ENCODE data around the gene SYS1. TPM values are rescaled to one million over a fixed set of nuclear protein-coding genes. Genes with fewer than 3 reads are reported as not detected.

The SYS1 gene
- total RNA-seq, 1 donor from 2014 or later, result 27.4 TPM

DNA sequence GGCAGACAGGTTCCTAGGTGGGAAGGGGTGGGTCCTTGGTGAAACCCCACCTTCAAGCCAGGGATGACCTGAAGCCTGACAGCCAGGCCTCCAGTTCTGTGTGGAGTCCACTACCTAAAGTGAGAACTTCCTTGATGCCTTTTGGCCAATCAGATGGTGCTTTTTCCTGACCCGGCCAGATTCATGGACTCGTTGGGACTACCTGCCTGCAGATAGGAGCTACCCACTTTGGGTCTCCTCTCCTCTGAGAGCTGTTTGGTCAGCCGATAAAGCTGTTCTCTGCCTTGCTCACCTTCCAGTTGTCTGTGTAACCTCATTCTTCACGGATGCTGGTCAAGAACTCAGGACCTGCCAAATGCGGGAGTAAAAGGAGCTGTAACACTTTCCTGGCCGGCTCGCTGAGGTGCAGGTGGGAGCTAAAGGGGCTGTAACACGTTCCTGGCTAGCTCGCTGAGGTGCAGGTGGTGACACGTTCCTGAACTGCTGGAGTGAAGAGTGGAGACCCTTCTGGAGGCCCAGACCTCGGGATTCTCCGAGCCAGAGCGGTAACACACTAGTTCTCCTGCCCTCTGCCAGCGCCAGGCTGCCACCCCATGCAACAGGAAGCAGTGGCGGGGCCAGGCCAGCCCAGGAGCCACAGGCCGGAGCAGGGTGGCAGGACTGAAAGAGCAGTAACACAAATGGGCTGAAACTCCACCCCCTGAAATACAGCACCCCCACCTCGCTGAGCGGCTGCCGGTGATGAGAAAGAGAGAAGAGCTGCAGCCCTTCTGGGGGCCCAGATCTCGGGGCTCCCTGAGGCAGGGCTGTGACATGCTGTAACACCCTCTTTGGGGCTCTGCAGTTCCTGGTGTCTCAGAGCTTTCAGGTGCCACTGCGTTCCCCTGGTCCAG lies 31.5 kb downstream of the SYS1 start:
- DNase-seq (ENCODE audit: low spot score in 2 of 2), result no peak
- Histone ChIP-seq H3K27me3 (no peaks in the 10 kb centered on the region), H3K36me3 (no peaks in the 10 kb centered on the region), H3K4me1 (no peaks in the 10 kb centered on the region), H3K9me3 (no peaks in the 10 kb centered on the region), H3K27ac (no peak overlapping the region), H3K4me3 (no peak overlapping the region)
- no peak for TF ChIP-seq CTCF (IDR thresholded peaks at IDR 0.05)
- intact Hi-C loops (cut with DNase I), result no loop called here

DNA sequence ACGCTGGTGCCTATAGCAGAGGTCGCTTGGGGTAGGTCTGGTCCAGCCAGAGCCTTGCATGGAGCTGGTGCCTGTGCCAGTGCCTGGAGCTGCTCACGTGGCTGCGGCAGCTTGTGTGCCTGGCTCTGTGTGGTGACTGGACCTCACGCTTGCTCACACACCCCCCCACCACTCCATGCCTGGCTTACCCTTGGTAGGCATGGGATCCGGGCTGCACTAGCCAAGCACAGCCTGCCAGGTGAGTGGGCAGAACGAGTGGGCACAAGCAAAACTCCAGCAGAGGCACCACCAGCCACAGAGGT lies 32.1 kb downstream of the SYS1 start:
- no peak for DNase-seq (ENCODE audit: low spot score in 2 of 2)
- no peak for TF ChIP-seq CTCF (IDR thresholded peaks at IDR 0.05)
- intact Hi-C loops (cut with DNase I), result no loop called here
- H3K4me3 ChIP-seq, result no peak overlapping the region
- no peaks in the 10 kb centered on the region for H3K4me1 ChIP-seq
- no peaks in the 10 kb centered on the region for H3K9me3 ChIP-seq
- H3K27ac ChIP-seq, result no peak overlapping the region
- no peaks in the 10 kb centered on the region for H3K27me3 ChIP-seq
- H3K36me3 ChIP-seq, result no peaks in the 10 kb centered on the region

DNA sequence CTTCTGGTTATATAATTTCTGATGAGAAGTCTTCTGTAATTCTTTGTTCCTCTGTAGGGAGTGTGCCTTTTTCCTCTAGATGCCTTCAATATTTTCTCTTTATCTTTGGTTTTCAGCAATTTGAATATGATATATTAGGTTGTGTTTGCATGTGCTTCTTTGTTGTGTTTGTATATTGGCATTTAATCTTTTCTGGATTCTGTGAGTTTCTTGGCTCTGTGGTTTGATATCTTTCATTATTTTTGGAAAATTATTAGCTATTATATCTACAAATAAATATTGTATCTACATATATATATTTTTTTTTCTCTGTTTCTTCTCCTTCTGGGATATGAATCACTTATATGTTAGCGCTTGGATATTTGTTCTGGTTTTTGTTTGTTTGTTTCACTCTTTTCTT lies 36.1 kb downstream of the SYS1 start:
- TF ChIP-seq CTCF (IDR thresholded peaks at IDR 0.05), result no peak
- intact Hi-C loops (cut with DNase I), result no loop called here
- Histone ChIP-seq H3K9me3 (no peaks in the 10 kb centered on the region), H3K27me3 (no peaks in the 10 kb centered on the region), H3K4me3 (no peak overlapping the region), H3K27ac (no peak overlapping the region), H3K4me1 (no peaks in the 10 kb centered on the region), H3K36me3 (no peaks in the 10 kb centered on the region)
- no peak for DNase-seq (ENCODE audit: low spot score in 2 of 2)

GRCh38 chr20:45400346-45401031 lies 37.5 kb downstream of the SYS1 start:
- no peaks in the 10 kb centered on the region for H3K27me3 ChIP-seq
- H3K36me3 ChIP-seq, result no peaks in the 10 kb centered on the region
- no peaks in the 10 kb centered on the region for H3K4me1 ChIP-seq
- intact Hi-C loops (cut with DNase I), result loop anchor here (10.0 kb wide), 2 partner anchors 436 to 574 kb away; partner anchors contain the start of genes STK4, TOMM34 and ZNF335
- no peak overlapping the region for H3K4me3 ChIP-seq
- DNase-seq (ENCODE audit: low spot score in 2 of 2), result no peak
- TF ChIP-seq CTCF (IDR thresholded peaks at IDR 0.05), result no peak
- no peaks in the 10 kb centered on the region for H3K9me3 ChIP-seq
- no peak overlapping the region for H3K27ac ChIP-seq

GRCh38 chr20:45402946-45403345 lies 40.0 kb downstream of the SYS1 start:
- no peaks in the 10 kb centered on the region for H3K9me3 ChIP-seq
- H3K4me3 ChIP-seq, result no peak overlapping the region
- DNase-seq (ENCODE audit: low spot score in 2 of 2), result no peak
- no peak for TF ChIP-seq CTCF (IDR thresholded peaks at IDR 0.05)
- intact Hi-C loops (cut with DNase I), result loop anchor here (10.0 kb wide), 2 partner anchors 438 to 572 kb away; partner anchors contain the start of genes STK4, TOMM34 and ZNF335
- no peak overlapping the region for H3K27ac ChIP-seq
- peaks cover under 1 to 2% of the 10 kb centered on the region in 2 donors for H3K4me1 ChIP-seq
- H3K27me3 ChIP-seq, result no peaks in the 10 kb centered on the region
- no peaks in the 10 kb centered on the region for H3K36me3 ChIP-seq
